Gastroesophageal sphincter (tissue), 4 donors: ENCODE results near the gene TSPAN32. TPM values are rescaled to one million over a fixed set of nuclear protein-coding genes. Genes with fewer than 3 reads are reported as not detected.
A peak's percentile ranks its signal among the peaks of the same experiment; 100 is the strongest.

Experiments used
- ATAC-seq: fragments of 150-250 bp; one replicate; pipeline ENCODE4 v1.9.1; 2016; ENCODE audit warnings: mild to moderate bottlenecking, moderate library complexity
- H3K27ac ChIP-seq, 4 donors: fragments of 200-600 bp; sonication (generic) in 3 of 4; 1 replicate in 3 of 4; 2 replicates in 1 of 4; pipeline ENCODE4 v1.5.1; 2016 to 2019
- H3K27me3 ChIP-seq: fragments of 200-600 bp; sonication (generic); one replicate; pipeline ENCODE4 v1.5.1; 2019
- H3K36me3 ChIP-seq, 2 donors: fragments of 200-600 bp; sonication (generic); one replicate each; pipeline ENCODE4 v1.5.1; 2019; ENCODE audit warnings: control low read depth in 1 of 2
- H3K4me1 ChIP-seq, 3 donors: fragments of 200-600 bp; sonication (generic); 1 replicate in 2 of 3; 2 replicates in 1 of 3; pipeline ENCODE4 v1.5.1; 2016 to 2019; ENCODE audit warnings: control low read depth in 2 of 3
- H3K4me3 ChIP-seq, 2 donors: fragments of 200-600 bp; sonication (generic); one replicate each; pipeline ENCODE4 v1.5.1; 2019; ENCODE audit warnings: mild to moderate bottlenecking in 1 of 2, moderate library complexity in 1 of 2
- H3K9me3 ChIP-seq, 3 donors: fragments of 200-600 bp; sonication (generic); one replicate each; pipeline ENCODE4 v1.5.1; 2017 to 2019; ENCODE audit warnings: control low read depth in 2 of 3
- EP300 ChIP-seq: sonication (generic); formaldehyde crosslinking; IDR thresholded peaks from one replicate; pipeline ENCODE4 v1.6.1; 2017; ENCODE audit warnings: antibody characterized with exemption, mild to moderate bottlenecking
- POLR2A ChIP-seq, 2 donors: fragments of 450-650 bp; IDR thresholded peaks; one replicate each; pipeline ENCODE4 v1.6.1; 2017; ENCODE audit warnings: antibody characterized with exemption in 2 of 2, mild to moderate bottlenecking in 2 of 2, moderate library complexity in 1 of 2
- POLR2AphosphoS5 ChIP-seq: sonication (generic); formaldehyde crosslinking; IDR thresholded peaks from one replicate; pipeline ENCODE4 v1.6.1; 2017; ENCODE audit warnings: antibody characterized with exemption
- WGBS, 2 donors: methylation state at CpG; one replicate each; pipeline ENCODE4 v1.1.5; 2018; ENCODE audit warnings: low coverage in 1 of 2; 5-methylcytosine and 5-hydroxymethylcytosine counted together
- total RNA-seq, 4 donors: library from RNA; depleted of rRNA; stranded (reverse); fragments of >200 nt; gene quantifications; one replicate each; pipeline ENCODE4 v1.1.0, GENCODE V29; 2016
- TF ChIP-seq, protein P1 (sequence below), 4 experiments: fragments of 200-600 bp in 2 of 4; fragments of 450-650 bp in 2 of 4; sonication (generic) in 1 of 4; IDR thresholded peaks; one replicate each; pipeline ENCODE4 v1.5.1; 2017 to 2019; ENCODE audit warnings: antibody characterized with exemption in 4 of 4, mild to moderate bottlenecking in 2 of 4, moderate library complexity in 2 of 4

TSPAN32 gene
- total RNA-seq, 4 donors from 2014 or later = 0.62 to 3.6 (median 3.6) TPM; not detected in 1

DNA sequence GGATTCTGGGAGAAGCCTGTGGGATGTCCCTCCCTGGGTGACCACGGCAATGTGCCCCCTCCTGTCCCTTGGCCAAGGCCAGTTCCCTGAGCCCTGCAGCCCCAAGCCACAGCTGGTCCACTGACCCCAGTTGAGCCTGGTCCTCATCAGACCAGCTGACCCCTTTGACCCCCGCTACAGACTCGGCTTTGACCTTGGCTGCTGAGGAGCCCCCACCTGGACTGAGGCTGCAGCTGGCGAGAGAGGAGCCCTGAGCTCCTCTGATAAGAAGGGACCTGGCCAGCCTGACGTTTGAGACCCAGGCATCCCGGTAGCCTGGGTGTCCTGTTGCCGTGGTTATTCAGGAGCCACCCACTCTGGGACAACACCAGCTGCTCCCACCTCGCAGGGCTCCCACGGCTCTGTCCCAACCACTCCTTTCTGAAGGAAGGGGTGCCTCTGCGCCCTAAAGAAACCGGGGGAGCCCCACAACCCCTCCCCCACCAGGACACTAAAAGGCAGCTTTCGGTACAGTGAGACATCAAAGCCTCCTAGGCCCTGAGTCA is 34.4 kb upstream of the TSPAN32 start:
- no peaks in the 10 kb centered on the region for H3K36me3 ChIP-seq
- H3K27ac ChIP-seq = no peak overlapping the region
- ATAC-seq = no peak
- H3K27me3 ChIP-seq = peaks cover 70% of the 10 kb centered on the region
- peaks cover 0 to 31% (median 14%) of the 10 kb centered on the region in 3 donors for H3K4me1 ChIP-seq
- no peak overlapping the region for H3K4me3 ChIP-seq
- no peak for TF ChIP-seq EP300
- no peak for TF ChIP-seq POLR2A (IDR thresholded peaks at IDR 0.05)
- no peak for TF ChIP-seq POLR2AphosphoS5
- TF ChIP-seq, protein P1, sequence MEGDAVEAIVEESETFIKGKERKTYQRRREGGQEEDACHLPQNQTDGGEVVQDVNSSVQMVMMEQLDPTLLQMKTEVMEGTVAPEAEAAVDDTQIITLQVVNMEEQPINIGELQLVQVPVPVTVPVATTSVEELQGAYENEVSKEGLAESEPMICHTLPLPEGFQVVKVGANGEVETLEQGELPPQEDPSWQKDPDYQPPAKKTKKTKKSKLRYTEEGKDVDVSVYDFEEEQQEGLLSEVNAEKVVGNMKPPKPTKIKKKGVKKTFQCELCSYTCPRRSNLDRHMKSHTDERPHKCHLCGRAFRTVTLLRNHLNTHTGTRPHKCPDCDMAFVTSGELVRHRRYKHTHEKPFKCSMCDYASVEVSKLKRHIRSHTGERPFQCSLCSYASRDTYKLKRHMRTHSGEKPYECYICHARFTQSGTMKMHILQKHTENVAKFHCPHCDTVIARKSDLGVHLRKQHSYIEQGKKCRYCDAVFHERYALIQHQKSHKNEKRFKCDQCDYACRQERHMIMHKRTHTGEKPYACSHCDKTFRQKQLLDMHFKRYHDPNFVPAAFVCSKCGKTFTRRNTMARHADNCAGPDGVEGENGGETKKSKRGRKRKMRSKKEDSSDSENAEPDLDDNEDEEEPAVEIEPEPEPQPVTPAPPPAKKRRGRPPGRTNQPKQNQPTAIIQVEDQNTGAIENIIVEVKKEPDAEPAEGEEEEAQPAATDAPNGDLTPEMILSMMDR (IDR thresholded peaks at IDR 0.05) = no peak
- WGBS, 2 donors = 83% methylated on average over 3 of the region's 12 CpGs; no CpG with 5 or more reads in 1 of the 2 donors
- H3K9me3 ChIP-seq = no peaks in the 10 kb centered on the region

DNA sequence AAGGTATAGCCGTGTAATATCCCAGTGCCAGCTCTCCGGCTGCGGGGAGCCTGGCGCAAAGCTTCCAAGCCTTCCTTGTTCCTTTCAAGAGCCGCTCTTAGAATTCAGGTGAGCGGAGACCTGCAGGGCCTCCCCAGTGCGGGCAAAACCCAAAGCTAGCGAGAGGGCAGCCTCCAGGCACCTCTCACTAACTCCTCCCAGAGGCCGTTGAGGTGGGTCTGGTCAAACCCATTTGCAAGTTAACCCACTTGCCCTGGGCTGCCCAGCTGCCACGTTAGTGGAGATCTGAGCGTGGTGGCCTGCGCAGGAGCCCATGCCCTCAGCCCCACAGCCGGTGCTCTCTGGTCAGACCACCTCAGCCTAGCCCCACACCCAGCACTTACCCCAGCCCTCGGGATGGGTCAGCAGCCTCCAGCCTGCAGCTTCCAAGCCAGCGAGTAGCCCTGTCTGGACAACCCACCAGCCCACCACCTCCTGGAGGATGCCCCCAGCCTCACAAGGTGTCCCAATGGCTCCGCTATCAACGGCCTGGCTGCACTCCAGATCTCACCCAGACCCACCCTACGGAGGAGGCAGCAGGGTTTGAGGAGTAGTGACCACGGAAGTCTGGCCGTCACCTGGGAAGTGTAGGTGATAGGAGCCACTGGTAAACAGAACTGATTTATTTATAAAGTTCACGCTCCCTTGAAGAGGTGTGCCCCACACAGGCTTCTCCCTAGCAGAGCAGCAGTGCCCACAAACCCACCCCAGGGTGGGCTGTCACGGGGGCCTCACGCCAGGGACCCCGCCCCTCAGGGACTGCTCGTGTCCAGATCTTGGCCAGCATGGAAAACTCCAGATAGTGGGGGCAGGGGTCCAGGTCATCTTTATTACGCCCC is 33.7 kb upstream of the TSPAN32 start:
- no peaks in the 10 kb centered on the region for H3K36me3 ChIP-seq
- no peak overlapping the region for H3K27ac ChIP-seq
- H3K4me1 ChIP-seq = peaks cover 0 to 31% (median 14%) of the 10 kb centered on the region in 3 donors
- H3K27me3 ChIP-seq = peaks cover 71% of the 10 kb centered on the region
- peak overlapping the region in 1 of 2 donors; percentile 52 for H3K4me3 ChIP-seq
- no peaks in the 10 kb centered on the region for H3K9me3 ChIP-seq
- WGBS, 2 donors = 80% methylated on average over 2 of the region's 26 CpGs; no CpG with 5 or more reads in 1 of the 2 donors
- ATAC-seq = no peak
- TF ChIP-seq, protein P1 (IDR thresholded peaks at IDR 0.05) = no peak
- no peak for TF ChIP-seq EP300
- TF ChIP-seq POLR2AphosphoS5 = no peak
- no peak for TF ChIP-seq POLR2A (IDR thresholded peaks at IDR 0.05)

DNA sequence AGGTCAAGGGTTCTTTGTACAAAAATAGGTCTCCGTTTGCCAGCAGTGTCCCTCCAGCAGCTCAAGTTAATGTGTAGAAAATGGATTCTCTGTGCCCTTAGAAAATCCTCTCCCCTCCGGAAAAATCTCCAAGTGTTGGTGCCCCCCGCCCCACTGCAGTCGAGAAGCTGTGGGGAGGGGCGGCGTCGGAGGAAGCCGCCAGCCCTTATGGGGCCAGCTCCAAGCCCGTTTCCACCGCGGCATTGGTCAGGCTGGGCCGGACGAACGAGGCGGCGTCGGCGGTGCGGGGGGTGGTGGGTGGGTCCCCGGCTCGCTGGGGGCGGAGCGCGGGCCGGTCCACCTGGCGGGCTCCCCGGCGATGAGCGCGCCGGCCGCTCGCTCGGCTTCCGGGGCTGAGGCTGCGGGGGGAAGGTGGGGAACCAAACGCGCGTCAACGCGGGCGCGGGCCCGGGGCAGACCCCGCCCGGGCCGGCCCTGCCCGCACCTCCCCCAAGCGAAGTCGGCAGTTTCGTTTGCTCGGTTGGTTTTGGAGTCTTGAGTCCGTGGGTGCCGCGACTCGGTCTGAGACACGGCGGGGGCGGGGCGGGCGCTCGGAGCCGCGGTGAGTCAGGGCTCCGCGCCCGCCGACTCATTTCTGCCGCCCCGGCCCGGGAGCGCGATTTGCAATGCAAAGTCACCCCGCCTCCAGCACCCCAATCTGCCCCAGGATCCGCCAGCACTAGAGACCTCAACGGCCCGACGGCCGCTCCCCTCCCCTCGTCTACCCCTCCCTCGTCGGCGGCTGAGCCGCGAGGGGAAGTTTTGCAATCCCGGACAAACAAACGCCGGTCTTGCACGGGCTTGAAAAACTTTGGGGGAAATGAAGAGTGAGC is 32.8 kb upstream of the TSPAN32 start:
- peak overlapping the region; percentile 1 to 52 for H3K4me3 ChIP-seq
- TF ChIP-seq, protein P1 (IDR thresholded peaks at IDR 0.05) = no peak
- no peak for TF ChIP-seq POLR2AphosphoS5
- no peak for TF ChIP-seq EP300
- no peak for TF ChIP-seq POLR2A (IDR thresholded peaks at IDR 0.05)
- H3K36me3 ChIP-seq = no peaks in the 10 kb centered on the region
- peak; percentile 26 for ATAC-seq
- H3K27me3 ChIP-seq = peaks cover 71% of the 10 kb centered on the region
- peaks cover 0 to 31% (median 14%) of the 10 kb centered on the region in 3 donors for H3K4me1 ChIP-seq
- H3K9me3 ChIP-seq = no peaks in the 10 kb centered on the region
- peak overlapping the region in 2 of 4 donors; percentile 16 to 35 for H3K27ac ChIP-seq
- no CpG with 5 or more reads among the region's 89 CpGs for WGBS, 2 donors

DNA sequence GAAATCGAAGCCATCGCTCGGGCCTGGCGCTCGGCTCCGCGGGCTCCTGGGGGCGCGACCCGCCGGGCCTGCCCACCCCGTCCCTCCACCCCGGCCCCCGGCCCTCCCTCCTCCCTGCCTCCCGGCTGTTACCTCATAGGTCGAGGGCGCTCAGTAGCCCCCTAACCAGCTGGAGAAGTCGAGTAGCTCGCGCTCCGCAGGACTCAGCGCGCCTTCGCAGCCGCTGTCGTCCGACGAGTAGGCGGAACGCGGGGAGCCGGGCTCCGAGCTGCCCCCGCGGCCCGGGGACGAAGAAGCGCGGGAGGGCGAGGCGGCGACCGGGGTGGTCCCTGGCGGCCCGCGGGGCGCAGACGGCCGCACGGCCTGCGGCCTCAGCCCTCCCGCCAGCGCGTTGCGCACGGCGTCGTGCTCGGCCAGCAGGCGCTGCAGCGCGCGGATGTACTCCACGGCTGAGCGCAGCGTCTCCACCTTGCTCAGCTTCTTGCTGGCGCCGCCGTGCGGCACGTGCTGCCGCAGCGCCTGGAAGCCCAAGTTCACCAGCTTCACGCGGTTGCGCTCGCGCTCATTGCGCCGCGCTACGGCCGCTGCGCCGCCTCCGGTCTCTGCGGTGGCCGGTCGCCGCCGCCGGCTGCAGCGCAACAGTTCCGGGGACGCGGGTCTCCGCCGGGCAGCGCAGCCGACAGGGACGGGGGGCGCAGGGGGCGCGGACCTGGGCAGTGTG is 32.1 kb upstream of the TSPAN32 start:
- no peak for ATAC-seq

More for the DNA sequence above, 32.1 kb upstream of the TSPAN32 start:
- H3K27ac ChIP-seq = peak overlapping the region in 2 of 4 donors; percentile 16 to 35
- WGBS, 2 donors = no CpG with 5 or more reads among the region's 104 CpGs
- peaks cover 0 to 31% (median 14%) of the 10 kb centered on the region in 3 donors for H3K4me1 ChIP-seq
- H3K27me3 ChIP-seq = peaks cover 79% of the 10 kb centered on the region
- no peaks in the 10 kb centered on the region for H3K9me3 ChIP-seq
- H3K4me3 ChIP-seq = peak overlapping the region; percentile 1 to 52
- TF ChIP-seq POLR2A (IDR thresholded peaks at IDR 0.05) = no peak
- TF ChIP-seq, protein P1 (IDR thresholded peaks at IDR 0.05) = peak in 1 of 4 experiments; percentile 18
- H3K36me3 ChIP-seq = no peaks in the 10 kb centered on the region
